K562 (cell line): ENCODE results near the gene ZFAND6. TPM values are rescaled to one million over a fixed set of nuclear protein-coding genes. Genes with fewer than 3 reads are reported as not detected.
A peak's percentile ranks its signal among the peaks of the same experiment; 100 is the strongest.

Source experiments
- CHCHD3 ChIP-seq: fragments of 250-450 bp; sonication (Bioruptor Pico); IDR thresholded peaks from 2 replicates; pipeline ENCODE4 v2.1.2; 2022; ENCODE audit warnings: mild to moderate bottlenecking
- CREB3L1 ChIP-seq: fragments of 450-650 bp; IDR thresholded peaks from 2 replicates; pipeline ENCODE4 v1.6.1; 2014; ENCODE audit warnings: low read depth, mild to moderate bottlenecking, moderate library complexity, borderline replicate concordance
- CTBP1 ChIP-seq: fragments of 450-650 bp; IDR thresholded peaks from 2 replicates; pipeline ENCODE4 v1.6.1; 2016; ENCODE audit warnings: borderline replicate concordance
- E2F6 ChIP-seq, 2 experiments: IDR thresholded peaks; 2 replicates each; pipeline ENCODE4 v1.6.1; 2011; ENCODE audit warnings: borderline replicate concordance in 1 of 2, control low read depth in 1 of 2, low read depth in 1 of 2, low read length in 1 of 2, mild to moderate bottlenecking in 1 of 2, mixed read lengths in 1 of 2, moderate library complexity in 1 of 2; ENCODE audit not compliant: insufficient read depth in 1 of 2, insufficient read length in 1 of 2, poor library complexity in 1 of 2, severe bottlenecking in 1 of 2; ENCODE audit errors: extremely low read depth in 1 of 2
- ERF ChIP-seq: fragments of 450-650 bp; formaldehyde crosslinking; IDR thresholded peaks from 2 replicates; pipeline ENCODE4 v1.4.0; 2020; ENCODE audit warnings: mild to moderate bottlenecking, mixed read lengths
- EWSR1 ChIP-seq: fragments of 450-650 bp; IDR thresholded peaks from 2 replicates; pipeline ENCODE4 v1.6.1; 2018; ENCODE audit warnings: borderline replicate concordance, mild to moderate bottlenecking, low read depth, moderate library complexity; ENCODE audit not compliant: partially characterized antibody
- HES1 ChIP-seq: fragments of 450-650 bp; IDR thresholded peaks from 2 replicates; pipeline ENCODE4 v1.6.1; 2016; ENCODE audit warnings: low read depth, mild to moderate bottlenecking, moderate library complexity
- IFI16 ChIP-seq: fragments of 250-450 bp; sonication (Bioruptor Pico); IDR thresholded peaks from 2 replicates; pipeline ENCODE4 v2.1.2; 2022; ENCODE audit warnings: mild to moderate bottlenecking, inconsistent platforms
- KLF10 ChIP-seq: fragments of 250-450 bp; sonication (Bioruptor Pico); IDR thresholded peaks from 2 replicates; pipeline ENCODE4 v1.6.1; 2021; ENCODE audit warnings: matching md5 sums
- KLF13 ChIP-seq: fragments of 450-650 bp; IDR thresholded peaks from 2 replicates; pipeline ENCODE4 v1.6.1; 2016; ENCODE audit warnings: missing genetic modification characterization, low read depth, mild to moderate bottlenecking, missing compliant biosample characterization, moderate library complexity, borderline replicate concordance
- PML ChIP-seq: IDR thresholded peaks from 2 replicates; pipeline ENCODE4 v1.6.1; 2012; ENCODE audit warnings: low read length, inconsistent platforms
- RBM22 ChIP-seq: fragments of 200-400 bp; formaldehyde crosslinking; IDR thresholded peaks from 2 replicates; pipeline ENCODE4 v1.6.1; 2018; ENCODE audit warnings: low read length, low read depth; ENCODE audit not compliant: poor library complexity, severe bottlenecking
- SMARCA5 ChIP-seq: fragments of 450-650 bp; IDR thresholded peaks from 2 replicates; pipeline ENCODE4 v1.6.1; 2016
- SREBF1 ChIP-seq: fragments of 150-350 bp; IDR thresholded peaks from 2 replicates; pipeline ENCODE4 v1.6.1; 2014; ENCODE audit warnings: antibody characterized with exemption, low read depth, low read length, borderline replicate concordance
- SRSF7 ChIP-seq: fragments of 200-400 bp; formaldehyde crosslinking; optimal IDR thresholded peaks from 2 replicates; pipeline ENCODE3; 2017; ENCODE audit warnings: mild to moderate bottlenecking, low read depth, low read length
- TSC22D4 ChIP-seq: fragments of 450-650 bp; IDR thresholded peaks from 2 replicates; pipeline ENCODE4 v1.6.1; 2016; ENCODE audit warnings: missing genetic modification characterization, missing biosample characterization, control low read depth
- TSHZ1 ChIP-seq: fragments of 250-450 bp; sonication (Bioruptor Pico); IDR thresholded peaks from 2 replicates; pipeline ENCODE4 v1.4.0; 2020; ENCODE audit warnings: mild to moderate bottlenecking, moderate library complexity
- USF1 ChIP-seq: sonication (generic); formaldehyde crosslinking; IDR thresholded peaks from 2 replicates; pipeline ENCODE4 v1.9.0; 2022; ENCODE audit warnings: mild to moderate bottlenecking, missing genetic modification reagents
- ZNF311 ChIP-seq: fragments of 250-450 bp; sonication (Bioruptor Pico); IDR thresholded peaks from 2 replicates; pipeline ENCODE4 v1.4.0; 2020; ENCODE audit warnings: mild to moderate bottlenecking, moderate library complexity
- ZNF586 ChIP-seq: fragments of 450-650 bp; formaldehyde crosslinking; conservative IDR thresholded peaks from 2 replicates; pipeline ENCODE4 v1.4.0; 2020; ENCODE audit warnings: mild to moderate bottlenecking, moderate library complexity
- ZNF830 ChIP-seq: fragments of 250-450 bp; sonication (Bioruptor Pico); IDR thresholded peaks from 2 replicates; pipeline ENCODE4 v1.5.0; 2021; ENCODE audit warnings: mild to moderate bottlenecking
- polyA plus RNA-seq, 8 experiments: library from polyadenylated mRNA; depleted of rRNA in 4 of 8; stranded (reverse) in 5 of 8; unstranded in 3 of 8; fragments of >200 nt; fragmentation: Nextera tagmentation in 2 of 8; fragmentation: Illumina TruSeq in 1 of 8; extraction: Ambion mirVana in 2 of 8; extraction: Trizol in 1 of 8; gene quantifications; 2 replicates each; pipeline versions ENCODE4 v1.2.1 to v1.2.3, GENCODE V29; 2011 to 2014; ENCODE audit warnings: inconsistent platforms in 1 of 8, missing spikeins in 1 of 8
- total RNA-seq, 7 experiments: library from RNA; depleted of rRNA in 6 of 7; stranded (reverse); fragments of >200 nt in 6 of 7; fragmentation: Illumina TruSeq in 2 of 7; extraction: Trizol in 2 of 7; gene quantifications; 2 replicates each; pipeline versions ENCODE4 v1.2.1 to v1.2.3, GENCODE V29; 2011 to 2021; ENCODE audit warnings: low replicate concordance in 1 of 7

The ZFAND6 gene
- total and polyA plus RNA-seq, 9 of the 15 experiments (the other 6 are each of a cell fraction or from before 2014, with no cell fraction given), result 53.9 to 206 (median 88.9) TPM

- TF ChIP-seq TSHZ1 (CRISPR knock-in tag), result no peak
- TF ChIP-seq IFI16 (CRISPR knock-in tag), result no peak
- TF ChIP-seq USF1 (CRISPR knock-in tag), result peak; percentile 28; the same call in 1 of the 2 replicates
- no peak for TF ChIP-seq RBM22
- no peak for TF ChIP-seq PML
- peak in 1 of 2 experiments; percentile 50 for TF ChIP-seq E2F6 (IDR thresholded peaks at IDR 0.05; ENCODE audit: borderline replicate concordance in 1 of 2, extremely low read depth in 1 of 2, insufficient read depth in 1 of 2, insufficient read length in 1 of 2, low read depth in 1 of 2, low read length in 1 of 2, poor library complexity in 1 of 2, severe bottlenecking in 1 of 2)
- no peak for TF ChIP-seq CTBP1
- no peak for TF ChIP-seq ZNF311
- no peak for TF ChIP-seq CHCHD3
- no peak for TF ChIP-seq SREBF1
- TF ChIP-seq ERF (CRISPR knock-in tag), result no peak
- TF ChIP-seq KLF10 (CRISPR knock-in tag), result no peak
- no peak for TF ChIP-seq TSC22D4 (tag)
- TF ChIP-seq CREB3L1, result no peak
- no peak for TF ChIP-seq EWSR1
- no peak for TF ChIP-seq ZNF830 (CRISPR knock-in tag)
- no peak for TF ChIP-seq HES1
- TF ChIP-seq SRSF7, result no peak
- no peak for TF ChIP-seq ZNF586
- TF ChIP-seq KLF13 (tag), result no peak
- no peak for TF ChIP-seq SMARCA5
These were observed 92.9 kb downstream of the ZFAND6 start (continued) for GRCh38 chr15:80152180-80152895.
